ENCODE results near the gene CNEP1R1.

The CNEP1R1 gene

GRCh38 chr16:50024684-50025536 lies at the start of gene CNEP1R1:
Gene CNEP1R1, plus strand, starts transcription at chr16:50025225. Its CDS starts 91 bp downstream, at chr16:50025316.
- TF ChIP-seq CTCF (conservative IDR thresholded peaks at IDR 0.05; ENCODE audit: low read depth, low read length): peak; percentile 100
- peak; percentile 84 for DNase-seq (ENCODE audit: low read depth)

GRCh38 chr16:49977427-49977826 lies 47.6 kb upstream of the CNEP1R1 start:
- no peak for TF ChIP-seq CTCF (conservative IDR thresholded peaks at IDR 0.05; ENCODE audit: low read depth, low read length)
- DNase-seq (ENCODE audit: low read depth): no peak
- no peak overlapping the region for H3K4me3 ChIP-seq (ENCODE audit: low read length)

More at GRCh38 chr16:50024684-50025536, at the start of gene CNEP1R1:
- peak within 1 kb of the TSS; percentile 95 for H3K4me3 ChIP-seq (ENCODE audit: low read length)

DNA sequence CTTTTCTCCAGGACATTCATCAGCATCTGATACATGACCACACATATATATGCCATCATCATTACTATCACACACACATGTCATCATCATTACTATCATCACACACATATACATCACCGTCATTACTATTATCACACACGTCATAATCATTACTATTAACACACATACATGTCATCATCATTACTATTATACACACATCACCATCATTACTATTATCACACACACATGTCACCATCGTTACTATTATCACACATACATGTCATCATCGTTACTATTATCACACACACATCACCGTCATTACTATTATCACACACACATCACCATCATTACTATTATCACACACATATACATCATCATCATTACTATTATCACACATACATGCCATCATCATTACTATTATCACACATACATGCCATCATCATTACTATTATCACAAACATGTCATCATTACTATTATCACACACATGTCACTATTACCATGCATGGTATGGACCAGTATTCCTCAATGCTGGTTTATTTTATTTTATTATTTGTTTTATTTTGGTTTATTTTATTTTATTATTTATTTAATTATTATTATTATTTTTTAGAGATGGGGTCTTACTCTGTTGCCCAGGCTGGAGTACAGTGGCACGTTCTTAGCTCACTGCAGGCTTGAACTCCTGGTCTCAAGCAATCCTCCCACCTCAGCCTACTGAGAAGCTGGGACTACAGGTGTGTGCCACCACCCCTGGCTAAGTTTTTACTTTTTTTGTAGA lies 46.3 kb upstream of the CNEP1R1 start:
- TF ChIP-seq CTCF (conservative IDR thresholded peaks at IDR 0.05; ENCODE audit: low read depth, low read length): no peak
- no peak for DNase-seq (ENCODE audit: low read depth)
- H3K4me3 ChIP-seq (ENCODE audit: low read length): no peak overlapping the region

GRCh38 chr16:49980166-49980565 lies 44.9 kb upstream of the CNEP1R1 start:
- no peak for TF ChIP-seq CTCF (conservative IDR thresholded peaks at IDR 0.05; ENCODE audit: low read depth, low read length)
- H3K4me3 ChIP-seq (ENCODE audit: low read length): no peak overlapping the region
- DNase-seq (ENCODE audit: low read depth): no peak

DNA sequence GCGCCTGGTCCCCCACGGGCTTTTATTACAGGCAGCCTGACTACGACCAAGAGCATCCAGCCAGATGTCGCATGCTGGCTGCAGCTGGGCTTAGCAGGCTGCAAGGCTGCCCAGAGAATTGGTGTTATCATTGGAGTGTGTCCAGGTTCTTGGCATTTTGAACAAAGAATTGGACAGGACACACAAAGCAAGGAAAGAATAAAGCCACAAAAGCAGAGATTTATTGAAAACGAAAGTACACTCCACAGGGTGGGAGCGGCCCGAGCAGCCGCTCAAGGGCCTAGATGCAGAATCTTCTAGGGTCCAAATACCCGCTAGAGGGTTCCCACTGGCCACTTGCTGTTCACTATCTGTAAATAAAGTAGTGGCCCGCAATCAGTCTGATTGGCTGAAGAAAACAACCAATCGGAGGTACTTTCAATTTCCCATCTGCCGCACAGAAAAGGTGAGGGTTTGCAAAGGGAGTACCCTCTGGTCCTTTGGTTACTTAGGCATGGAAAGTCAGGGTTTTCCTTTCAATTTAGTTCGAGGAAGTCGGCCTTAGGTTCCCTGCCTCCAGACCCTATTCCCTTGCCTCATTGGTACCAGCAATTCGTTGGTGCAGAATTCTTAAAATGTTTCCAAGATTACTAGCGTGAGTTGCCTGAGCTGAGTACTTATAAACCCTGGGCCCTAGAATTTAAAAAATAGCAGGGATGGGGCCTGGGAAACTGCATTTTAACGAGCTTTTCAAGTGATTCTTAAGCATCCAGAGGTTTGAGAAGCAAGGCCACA lies 38.5 kb upstream of the CNEP1R1 start:
- no peak overlapping the region for H3K4me3 ChIP-seq (ENCODE audit: low read length)
- DNase-seq (ENCODE audit: low read depth): no peak
- no peak for TF ChIP-seq CTCF (conservative IDR thresholded peaks at IDR 0.05; ENCODE audit: low read depth, low read length)

GRCh38 chr16:49987381-49987780 lies 37.6 kb upstream of the CNEP1R1 start:
- no peak overlapping the region for H3K4me3 ChIP-seq (ENCODE audit: low read length)

More at GRCh38 chr16:49987381-49987780, 37.6 kb upstream of the CNEP1R1 start:
- no peak for DNase-seq (ENCODE audit: low read depth)
- TF ChIP-seq CTCF (conservative IDR thresholded peaks at IDR 0.05; ENCODE audit: low read depth, low read length): no peak

All from retinal pigment epithelial cell (primary cell).